ENCODE data around the gene FGF7. TPM values are rescaled to one million over a fixed set of nuclear protein-coding genes. Genes with fewer than 3 reads are reported as not detected.

Gene FGF7
- total RNA-seq, 1 donor from 2014 or later: 8.7 TPM

DNA sequence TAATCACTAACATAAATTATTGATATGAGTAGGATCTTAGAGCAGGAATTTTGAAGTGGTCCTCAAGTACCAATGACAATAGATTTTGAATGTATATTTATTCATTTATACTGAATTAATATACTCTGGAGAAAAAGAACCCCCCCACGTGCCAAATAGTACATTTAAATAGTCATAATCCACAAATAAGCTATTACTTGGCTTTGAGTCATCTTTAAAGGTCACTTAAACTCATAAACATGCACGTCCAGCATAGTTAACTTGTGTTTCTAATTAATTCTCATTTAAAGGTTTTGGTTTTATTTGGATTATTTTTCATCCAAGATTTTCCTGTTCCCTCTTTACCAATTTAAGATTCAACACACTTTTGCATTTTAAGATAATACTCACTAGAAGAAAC is 35.1 kb downstream of the FGF7 start:
- H3K4me1 Mint-ChIP-seq: peaks cover 31% of the 10 kb centered on the region
- TF ChIP-seq, protein P1, sequence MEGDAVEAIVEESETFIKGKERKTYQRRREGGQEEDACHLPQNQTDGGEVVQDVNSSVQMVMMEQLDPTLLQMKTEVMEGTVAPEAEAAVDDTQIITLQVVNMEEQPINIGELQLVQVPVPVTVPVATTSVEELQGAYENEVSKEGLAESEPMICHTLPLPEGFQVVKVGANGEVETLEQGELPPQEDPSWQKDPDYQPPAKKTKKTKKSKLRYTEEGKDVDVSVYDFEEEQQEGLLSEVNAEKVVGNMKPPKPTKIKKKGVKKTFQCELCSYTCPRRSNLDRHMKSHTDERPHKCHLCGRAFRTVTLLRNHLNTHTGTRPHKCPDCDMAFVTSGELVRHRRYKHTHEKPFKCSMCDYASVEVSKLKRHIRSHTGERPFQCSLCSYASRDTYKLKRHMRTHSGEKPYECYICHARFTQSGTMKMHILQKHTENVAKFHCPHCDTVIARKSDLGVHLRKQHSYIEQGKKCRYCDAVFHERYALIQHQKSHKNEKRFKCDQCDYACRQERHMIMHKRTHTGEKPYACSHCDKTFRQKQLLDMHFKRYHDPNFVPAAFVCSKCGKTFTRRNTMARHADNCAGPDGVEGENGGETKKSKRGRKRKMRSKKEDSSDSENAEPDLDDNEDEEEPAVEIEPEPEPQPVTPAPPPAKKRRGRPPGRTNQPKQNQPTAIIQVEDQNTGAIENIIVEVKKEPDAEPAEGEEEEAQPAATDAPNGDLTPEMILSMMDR (IDR thresholded peaks at IDR 0.05; ENCODE audit: unreplicated experiment): no peak
- H3K27ac Mint-ChIP-seq: no peak overlapping the region
- H3K27me3 Mint-ChIP-seq (ENCODE audit: low read depth): no peaks in the 10 kb centered on the region
- no peak for DNase-seq (ENCODE audit: low spot score in 2 of 2, unreplicated experiment in 2 of 2)
- H3K4me3 Mint-ChIP-seq: no peak overlapping the region
- no peaks in the 10 kb centered on the region for H3K36me3 Mint-ChIP-seq
- H3K9me3 Mint-ChIP-seq: peaks cover 5% of the 10 kb centered on the region

DNA sequence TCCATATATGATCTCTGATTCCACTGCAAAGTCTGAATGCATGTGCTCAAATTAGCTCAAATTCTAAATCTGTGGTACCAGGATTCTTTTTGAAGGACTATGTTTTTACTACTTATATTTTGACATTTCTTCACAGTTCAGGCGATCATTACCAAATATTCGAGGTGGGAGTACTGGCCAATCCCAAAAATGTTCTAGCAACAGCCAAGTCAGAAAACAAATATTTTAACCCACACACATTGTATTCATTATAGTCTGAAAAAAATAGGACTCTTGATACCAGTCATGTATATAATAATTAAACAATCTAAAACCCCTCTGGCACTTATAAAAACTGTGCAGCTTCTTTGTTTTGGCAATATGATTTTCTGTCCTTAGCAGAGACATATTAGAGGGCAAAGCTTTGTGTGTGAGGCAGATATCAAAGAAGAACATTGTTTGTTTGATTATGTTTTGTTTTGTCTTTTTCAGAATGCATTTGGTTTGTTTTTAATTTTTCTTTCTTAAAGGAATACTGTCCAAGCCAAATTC is 37.4 kb downstream of the FGF7 start:
- TF ChIP-seq, protein P1 (IDR thresholded peaks at IDR 0.05; ENCODE audit: unreplicated experiment): no peak

DNA sequence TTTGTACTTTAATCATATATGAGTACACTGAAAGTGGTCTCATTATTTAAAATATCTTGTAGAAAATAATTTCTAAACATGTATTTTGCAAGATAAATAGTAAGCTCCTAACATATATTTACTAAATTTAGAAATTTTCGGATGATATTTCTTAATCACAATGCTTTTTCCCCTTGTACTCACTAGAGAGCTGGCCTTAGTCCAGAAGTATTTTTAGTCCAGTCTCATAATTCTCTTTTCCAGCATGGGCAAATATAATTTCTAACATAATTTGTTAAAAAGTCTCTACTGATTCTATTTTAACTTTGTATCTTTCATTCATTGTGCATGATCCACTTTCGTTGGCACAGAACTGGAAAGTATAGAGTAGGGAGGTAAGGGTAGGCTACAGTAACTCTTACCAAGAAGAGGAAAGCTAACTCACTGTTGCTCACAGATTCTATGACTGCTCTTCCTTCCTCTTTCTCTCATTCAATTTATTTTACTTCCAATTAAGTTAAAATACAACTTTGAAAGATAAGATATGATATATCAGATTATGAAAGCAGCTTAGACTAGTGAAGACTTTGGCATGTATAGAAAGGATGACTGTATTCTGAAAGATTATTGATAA is 39.3 kb downstream of the FGF7 start:
- H3K27me3 Mint-ChIP-seq (ENCODE audit: low read depth): no peaks in the 10 kb centered on the region
- H3K4me1 Mint-ChIP-seq: peaks cover 46% of the 10 kb centered on the region
- no peak for DNase-seq (ENCODE audit: low spot score in 2 of 2, unreplicated experiment in 2 of 2)

More for the DNA sequence above, 37.4 kb downstream of the FGF7 start:
- Mint-ChIP-seq H3K4me1 (peaks cover 39% of the 10 kb centered on the region), H3K27me3 (ENCODE audit: low read depth) (no peaks in the 10 kb centered on the region), H3K4me3 (no peak overlapping the region), H3K36me3 (no peaks in the 10 kb centered on the region), H3K9me3 (no peaks in the 10 kb centered on the region), H3K27ac (no peak overlapping the region)
- no peak for DNase-seq (ENCODE audit: low spot score in 2 of 2, unreplicated experiment in 2 of 2)

DNA sequence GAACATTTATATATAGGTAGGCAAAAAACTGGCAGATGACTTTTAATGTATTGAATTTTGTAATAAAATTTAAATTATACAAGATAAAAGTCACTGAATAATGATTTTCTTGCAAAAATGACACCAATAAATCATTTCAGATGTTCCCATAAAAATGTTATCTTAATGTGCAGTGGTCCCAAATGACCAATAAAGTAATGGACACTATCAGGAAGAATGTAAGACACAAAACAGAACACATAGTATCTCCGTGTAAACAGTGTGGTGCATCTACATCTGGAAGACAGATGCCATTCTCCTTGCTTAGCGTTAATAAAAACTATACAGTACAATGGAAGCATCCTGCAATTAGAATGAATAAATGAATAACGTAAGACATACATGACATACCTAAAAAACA is 41.5 kb downstream of the FGF7 start:
- no peak for DNase-seq (ENCODE audit: low spot score in 2 of 2, unreplicated experiment in 2 of 2)
- H3K9me3 Mint-ChIP-seq: no peaks in the 10 kb centered on the region
- H3K27ac Mint-ChIP-seq: no peak overlapping the region
- TF ChIP-seq, protein P1 (IDR thresholded peaks at IDR 0.05; ENCODE audit: unreplicated experiment): no peak
- H3K27me3 Mint-ChIP-seq (ENCODE audit: low read depth): no peaks in the 10 kb centered on the region
- no peaks in the 10 kb centered on the region for H3K36me3 Mint-ChIP-seq
- peaks cover 52% of the 10 kb centered on the region for H3K4me1 Mint-ChIP-seq
- H3K4me3 Mint-ChIP-seq: no peak overlapping the region

More for the DNA sequence above, 39.3 kb downstream of the FGF7 start:
- no peak overlapping the region for H3K4me3 Mint-ChIP-seq
- H3K27ac Mint-ChIP-seq: no peak overlapping the region
- TF ChIP-seq, protein P1 (IDR thresholded peaks at IDR 0.05; ENCODE audit: unreplicated experiment): no peak
- H3K36me3 Mint-ChIP-seq: no peaks in the 10 kb centered on the region
- H3K9me3 Mint-ChIP-seq: no peaks in the 10 kb centered on the region

DNA sequence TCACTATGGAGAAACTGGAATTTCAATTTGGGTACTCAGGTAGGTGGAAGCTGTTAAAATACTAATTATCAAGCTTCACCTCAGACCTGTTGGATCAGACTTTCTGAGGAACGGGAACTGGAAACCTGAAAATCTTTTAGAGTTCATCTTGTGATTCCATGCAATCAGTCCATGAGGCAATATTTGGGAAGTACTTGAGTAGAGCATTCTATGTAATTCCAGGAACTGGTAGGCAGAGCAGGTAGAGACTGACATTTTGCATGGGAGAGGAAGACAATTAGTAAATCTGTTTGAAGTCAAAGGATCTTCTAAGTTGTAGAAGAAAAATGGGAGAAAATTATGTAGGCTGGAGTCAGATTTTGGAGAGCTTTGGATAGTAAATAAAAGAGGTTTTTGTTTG is 43.1 kb downstream of the FGF7 start:
- H3K27ac Mint-ChIP-seq: no peak overlapping the region
- DNase-seq (ENCODE audit: low spot score in 2 of 2, unreplicated experiment in 2 of 2): no peak
- peaks cover 39% of the 10 kb centered on the region for H3K4me1 Mint-ChIP-seq
- H3K27me3 Mint-ChIP-seq (ENCODE audit: low read depth): no peaks in the 10 kb centered on the region
- no peak overlapping the region for H3K4me3 Mint-ChIP-seq
- no peaks in the 10 kb centered on the region for H3K9me3 Mint-ChIP-seq
- no peaks in the 10 kb centered on the region for H3K36me3 Mint-ChIP-seq
- TF ChIP-seq, protein P1 (IDR thresholded peaks at IDR 0.05; ENCODE audit: unreplicated experiment): no peak
